ENCODE data around the gene JAZF1. TPM values are rescaled to one million over a fixed set of nuclear protein-coding genes. Genes with fewer than 3 reads are reported as not detected.

JAZF1 gene
- total RNA-seq, 1 experiment from 2014 or later: 9.1 TPM

GRCh38 chr7:27835376-27835775 lies 345.2 kb downstream of the JAZF1 start:
- DNase-seq: no peak
- no peaks in the 10 kb centered on the region for H3K9me3 ChIP-seq (ENCODE audit: control insufficient read depth, low read depth, low read length)
- no peak overlapping the region for H3K27ac Mint-ChIP-seq
- no peaks in the 10 kb centered on the region for H4K20me1 ChIP-seq (ENCODE audit: control insufficient read depth, insufficient read depth, insufficient read length)
- H2BK120ac ChIP-seq (ENCODE audit: low read depth, low read length, poor library complexity, severe bottlenecking): no peak overlapping the region
- H2BK20ac ChIP-seq (ENCODE audit: low read depth, low read length, poor library complexity, severe bottlenecking): no peak overlapping the region
- no peak overlapping the region for H2AK5ac ChIP-seq (ENCODE audit: insufficient read length, low read length)
- no peak overlapping the region for H4K5ac ChIP-seq (ENCODE audit: insufficient read length, low read depth, low read length)
- H3K36me3 Mint-ChIP-seq (ENCODE audit: insufficient read depth in 1 of 3, low read depth in 3 of 3): peaks cover 0 to 9% (median 0%) of the 10 kb centered on the region in 3 experiments; a peak in 2 of 7 replicates
- no peak overlapping the region for H2BK15ac ChIP-seq (ENCODE audit: low read depth, low read length)
- H3K23ac ChIP-seq (ENCODE audit: insufficient read length, low read depth, low read length): no peak overlapping the region
- H3K4me2 ChIP-seq (ENCODE audit: insufficient read depth, insufficient read length, low read length): no peak overlapping the region
- no peaks in the 10 kb centered on the region for H3K4me1 ChIP-seq (ENCODE audit: insufficient read depth, low read length)
- WGBS (ENCODE audit: extremely low coverage, insufficient read length, low lambda C conversion rate): no CpG with 5 or more reads among the region's 7 CpGs
- H3K79me1 ChIP-seq (ENCODE audit: insufficient read depth, low read depth, low read length, poor library complexity, severe bottlenecking): no peaks in the 10 kb centered on the region
- no peaks in the 10 kb centered on the region for H3K27me3 Mint-ChIP-seq (ENCODE audit: low read depth)
- no peaks in the 10 kb centered on the region for H3K23me2 ChIP-seq (ENCODE audit: insufficient read length, low read depth, low read length, poor library complexity, severe bottlenecking)
- no peak overlapping the region for H3K27ac ChIP-seq (ENCODE audit: insufficient read length, low read depth, low read length)
- no peak overlapping the region for H3K9ac ChIP-seq (ENCODE audit: extremely low read depth, insufficient read length, low read length)
- no peak overlapping the region for H2BK5ac ChIP-seq (ENCODE audit: insufficient read length, low read length)
- no peaks in the 10 kb centered on the region for H3K9me3 Mint-ChIP-seq
- no peak overlapping the region for H4K91ac ChIP-seq (ENCODE audit: insufficient read length, low read depth, low read length)
- no peak for TF ChIP-seq CTCF (conservative IDR thresholded peaks at IDR 0.05)
- H4K8ac ChIP-seq (replicated peaks; ENCODE audit: insufficient read length, low read depth, low read length): no peak overlapping the region
- no peak overlapping the region for H3K56ac ChIP-seq (ENCODE audit: insufficient read length, low read depth, low read length)
- no peaks in the 10 kb centered on the region for H3K79me2 ChIP-seq (ENCODE audit: insufficient read depth, low read length)
- no peak overlapping the region for H3T11ph ChIP-seq (ENCODE audit: low read length)
- H3K4me3 Mint-ChIP-seq: no peak overlapping the region
- H2BK12ac ChIP-seq (ENCODE audit: insufficient read length, low read depth, low read length): no peak overlapping the region
- H3K18ac ChIP-seq (ENCODE audit: insufficient read length, low read depth, low read length): no peak overlapping the region
- 0 out of 2 replicates have a peak, but pooled peaks cover 2% of the 10 kb centered on the region for H3K27me3 ChIP-seq (ENCODE audit: insufficient read depth, low read length)
- H3K4me1 Mint-ChIP-seq: peaks cover 9 to 11% of the 10 kb centered on the region in 2 experiments
- H3K4ac ChIP-seq (ENCODE audit: low read depth, low read length): no peak overlapping the region
- no peak overlapping the region for H3K14ac ChIP-seq (ENCODE audit: insufficient read depth, low read length)
- H2AFZ ChIP-seq (ENCODE audit: low read length): no peak overlapping the region
